Activated CD4-positive, alpha-beta T cell treated with anti-CD3 and anti-CD28 coated beads, Interleukin-2, Interleukin-6, amounts not matched to agents 100 ng/mL and 50 ng/mL, durations not matched to agents 16 hours and 8 hours (primary cell): Measurements from ENCODE around the gene ZBTB20.

Experiments
- DNase-seq: peaks from one replicate; pipeline ENCODE4 v3.0.0-alpha.2; 2020

Gene ZBTB20

DNA sequence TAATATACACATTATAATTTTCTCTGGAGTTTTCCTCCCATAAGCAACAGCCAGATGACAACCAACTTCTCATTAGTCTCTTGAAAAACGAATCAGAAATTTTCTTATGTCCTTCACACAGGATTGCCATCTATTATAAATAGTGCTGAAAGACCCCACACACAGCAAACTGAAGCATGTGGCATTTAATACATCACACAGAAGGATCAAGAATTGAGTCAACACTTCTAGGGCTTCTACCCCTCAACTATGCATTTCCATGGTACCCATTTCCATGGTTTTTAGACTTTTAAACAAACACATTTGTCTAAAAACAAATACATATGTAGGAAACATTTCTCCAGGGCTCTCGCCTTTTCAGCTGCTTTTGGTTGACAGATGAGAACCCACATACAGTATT, 282.1 kb downstream of the ZBTB20 start:
- DNase-seq, result no peak

GRCh38 chr3:114863848-114864247, 283.2 kb downstream of the ZBTB20 start:
- no peak for DNase-seq

GRCh38 chr3:114861666-114862065, 285.4 kb downstream of the ZBTB20 start:
- no peak for DNase-seq

DNA sequence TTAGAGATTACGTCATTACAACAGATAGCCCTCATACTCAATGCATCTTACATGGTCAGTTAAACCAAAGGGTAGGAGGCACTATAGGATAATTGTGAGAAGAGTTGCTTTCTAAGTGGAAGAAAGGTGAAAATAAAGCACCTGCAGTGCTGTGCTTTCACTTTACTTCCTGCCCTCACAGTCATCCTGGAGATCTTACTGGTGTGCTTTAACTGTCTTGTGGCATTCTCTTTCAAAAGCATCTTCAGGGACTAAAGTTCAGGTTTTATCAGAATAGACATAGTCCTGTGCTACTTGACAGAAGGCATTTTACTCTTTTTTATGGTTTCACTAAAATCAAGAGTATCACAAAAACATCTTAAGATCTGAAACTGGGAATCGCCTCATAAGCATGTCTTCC, 286.6 kb downstream of the ZBTB20 start:
- DNase-seq, result no peak

DNA sequence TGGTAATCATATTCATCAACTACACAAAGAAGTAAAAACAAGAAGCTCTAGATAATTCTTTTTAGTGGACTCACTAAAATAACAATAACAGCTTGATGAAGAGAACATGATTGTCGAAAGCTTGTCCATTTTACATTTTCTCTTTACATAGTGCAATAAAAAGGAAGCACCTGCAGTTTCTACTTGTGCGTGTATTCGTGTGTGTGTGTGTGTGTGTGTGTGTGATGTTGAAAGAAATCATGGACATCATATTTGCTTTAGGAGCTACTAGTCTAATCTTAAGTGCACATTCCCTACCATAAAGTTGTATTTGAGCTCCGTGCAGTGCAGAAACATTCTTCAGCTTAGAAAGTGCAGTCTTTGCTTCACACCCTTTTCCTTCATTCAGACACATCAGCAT, 288.8 kb downstream of the ZBTB20 start:
- DNase-seq, result no peak

DNA sequence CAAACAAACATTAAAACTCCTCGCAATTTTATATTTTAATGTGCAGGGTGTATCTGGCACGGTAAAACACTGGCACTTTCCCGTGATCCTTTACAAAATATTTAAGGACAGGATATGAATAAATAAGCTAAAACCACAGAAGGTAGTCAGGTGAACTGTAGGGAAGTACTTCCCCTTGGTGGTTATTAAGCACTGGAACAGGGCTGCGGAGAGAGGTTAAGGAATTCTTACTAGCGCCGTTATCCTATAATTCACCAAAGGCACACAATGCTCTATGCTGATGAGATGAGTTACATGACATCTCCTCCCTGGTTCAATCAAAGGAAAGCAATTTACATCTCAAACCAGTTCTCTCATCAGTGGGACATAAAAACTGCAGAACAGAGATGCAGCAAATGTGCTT, 289.8 kb downstream of the ZBTB20 start:
- DNase-seq, result no peak

GRCh38 chr3:114856835-114857234, 290.3 kb downstream of the ZBTB20 start:
- no peak for DNase-seq

- DNase-seq, result no peak
These were observed 291.2 kb downstream of the ZBTB20 start for GRCh38 chr3:114855839-114856238.

DNA sequence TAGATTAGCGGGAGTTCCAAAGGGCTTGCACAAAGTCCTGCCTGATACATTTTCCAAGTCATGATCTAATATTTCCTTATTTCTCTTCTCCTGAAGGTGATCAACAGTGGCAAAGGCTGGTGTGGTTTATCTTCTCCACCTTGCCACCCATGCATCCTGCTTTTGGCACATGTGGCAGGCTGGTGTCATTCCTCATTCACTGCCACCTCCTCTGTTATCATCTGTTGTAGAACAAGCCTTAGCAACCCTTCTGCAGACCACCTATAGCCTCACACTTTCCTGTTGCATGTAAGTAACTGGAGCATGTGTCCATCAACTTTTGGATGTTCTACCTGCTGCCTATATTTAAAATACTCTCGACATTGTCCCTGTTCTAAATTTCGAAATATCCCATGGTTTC, 294.1 kb downstream of the ZBTB20 start:
- DNase-seq, result no peak

GRCh38 chr3:114850898-114851297, 296.2 kb downstream of the ZBTB20 start:
- no peak for DNase-seq

GRCh38 chr3:114848643-114849350, 298.3 kb downstream of the ZBTB20 start:
- no peak for DNase-seq

GRCh38 chr3:114848082-114848481, 299.0 kb downstream of the ZBTB20 start:
- no peak for DNase-seq

DNA sequence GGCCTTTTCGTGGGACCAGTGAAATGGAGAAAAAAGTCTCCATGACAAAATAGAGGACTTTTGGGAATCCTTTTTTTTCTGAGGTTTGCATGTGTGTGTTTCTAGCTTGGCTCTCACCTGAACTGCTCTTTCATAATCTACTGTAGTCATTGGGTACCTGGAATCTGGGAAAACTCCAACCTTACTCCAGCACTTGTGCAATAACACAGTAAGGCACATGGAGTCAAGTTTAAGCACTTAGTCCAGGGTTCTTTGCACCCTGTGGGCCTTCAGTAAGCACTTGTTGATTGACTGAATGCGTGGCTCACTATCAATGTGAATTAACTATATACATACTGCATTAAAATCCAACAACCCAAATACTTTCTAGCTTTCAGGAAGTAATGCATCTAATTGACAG, 299.5 kb downstream of the ZBTB20 start:
- no peak for DNase-seq

DNA sequence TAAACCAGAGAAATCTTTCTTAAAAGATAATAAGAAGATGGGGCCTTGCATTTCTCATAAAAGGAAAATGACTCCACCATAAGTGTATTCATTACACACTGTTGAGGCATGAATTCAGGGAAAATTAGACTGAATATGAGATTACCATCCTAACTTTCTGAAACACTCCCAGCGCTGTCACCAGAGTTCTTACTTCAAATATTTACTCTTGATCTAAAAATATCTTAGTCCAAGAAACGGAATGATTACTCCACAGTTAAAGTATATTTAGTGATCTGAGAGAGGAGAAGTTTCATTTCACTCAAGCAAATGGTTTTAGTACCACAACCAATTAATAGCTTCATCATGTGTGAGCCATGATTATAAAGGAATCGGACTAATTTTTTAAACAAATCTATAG, 300.3 kb downstream of the ZBTB20 start:
- DNase-seq, result no peak

- no peak for DNase-seq
These were observed 300.8 kb downstream of the ZBTB20 start for GRCh38 chr3:114846252-114846651.

DNA sequence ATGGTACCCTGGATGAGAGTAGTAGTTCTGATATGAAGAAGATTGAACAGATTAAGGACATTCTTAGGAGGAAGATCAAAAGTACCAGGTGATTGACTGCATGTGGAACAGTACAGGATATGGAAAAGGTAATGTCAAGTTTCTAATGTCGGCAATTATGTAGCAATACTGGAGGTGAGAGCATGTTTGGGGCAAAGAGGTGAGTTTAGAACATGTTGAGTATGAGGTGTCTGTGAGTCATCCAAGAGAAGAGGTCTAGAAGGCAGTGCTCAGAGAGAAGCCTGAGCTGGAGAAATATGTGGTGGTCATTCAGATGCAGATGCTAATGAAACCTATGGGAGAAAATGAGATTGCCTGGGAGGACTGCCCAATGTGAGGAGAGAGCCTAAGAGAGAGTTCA, 305.6 kb downstream of the ZBTB20 start:
- DNase-seq, result no peak

DNA sequence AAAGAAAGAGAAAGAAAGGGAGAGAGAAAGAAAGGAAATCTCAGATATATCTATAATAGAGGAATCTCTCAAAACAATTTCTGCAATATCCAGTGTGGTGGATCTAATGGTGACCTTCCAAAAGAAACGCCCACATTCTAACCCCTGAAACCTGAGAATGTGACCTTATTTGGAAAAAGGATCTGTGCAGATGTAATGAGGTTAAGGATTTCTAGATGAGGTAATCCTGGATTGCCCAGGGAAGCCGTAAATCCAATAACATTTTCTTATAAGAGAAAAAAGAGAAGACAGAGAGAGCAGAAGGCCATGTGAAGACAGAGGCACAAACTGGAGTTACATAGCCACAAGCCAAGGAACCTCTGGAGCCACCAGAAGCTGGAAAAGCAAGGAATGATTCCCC, 307.6 kb downstream of the ZBTB20 start:
- no peak for DNase-seq

DNA sequence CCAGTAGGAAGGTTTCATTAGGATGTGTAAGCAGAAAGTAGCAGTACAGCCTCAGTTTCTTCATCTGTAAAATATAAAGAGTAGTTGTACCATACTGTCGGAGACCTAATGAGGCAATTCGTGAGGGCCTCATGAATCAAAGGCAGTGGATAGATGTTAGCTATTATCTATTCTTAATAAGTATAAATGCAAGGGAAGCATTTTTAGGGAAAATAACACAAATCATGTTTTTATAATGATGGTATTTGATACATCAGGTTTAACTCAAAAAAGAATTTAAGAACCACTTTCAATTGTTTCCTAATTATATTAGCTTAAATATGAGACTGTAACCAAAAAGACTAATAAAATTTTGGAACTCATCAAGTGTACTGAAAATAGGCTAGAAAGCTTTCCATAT, 309.1 kb downstream of the ZBTB20 start:
- DNase-seq, result no peak

DNA sequence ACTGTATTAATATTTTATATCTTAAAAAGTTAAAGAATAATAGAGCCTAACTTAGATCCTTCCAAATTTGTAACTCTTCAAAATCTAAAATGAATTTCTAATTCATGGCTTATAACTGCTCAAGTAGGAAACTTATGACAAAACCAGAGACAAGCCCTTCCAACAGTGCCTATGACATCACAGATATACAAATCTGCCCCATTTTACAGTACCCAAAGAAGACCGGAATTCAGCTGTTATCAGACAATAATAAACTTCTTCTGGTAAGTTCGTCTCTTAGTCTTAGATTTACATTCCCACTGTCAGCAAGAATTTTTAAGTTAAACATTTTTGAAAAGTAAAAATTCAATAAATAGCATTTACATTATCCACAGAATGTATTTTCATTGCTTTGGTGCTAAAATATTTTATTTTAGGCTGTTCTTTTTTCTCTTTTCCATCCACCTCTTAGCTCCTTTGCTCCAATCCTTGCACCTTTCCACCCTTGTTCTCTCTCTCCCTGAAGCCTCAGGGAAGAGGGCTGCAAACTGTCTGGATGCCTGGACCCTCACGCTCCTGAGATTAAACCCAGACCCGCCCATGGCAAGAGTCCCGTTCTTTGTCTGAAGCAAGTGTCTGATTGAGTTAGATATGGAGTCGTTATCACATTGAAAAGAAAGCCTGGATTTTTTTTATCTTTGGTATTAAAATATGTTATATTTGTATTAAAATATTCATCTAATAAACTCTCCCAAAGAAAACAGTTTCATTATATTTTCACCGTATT, 312.7 kb downstream of the ZBTB20 start:
- no peak for DNase-seq

GRCh38 chr3:114831861-114832260, 315.2 kb downstream of the ZBTB20 start:
- no peak for DNase-seq

GRCh38 chr3:114830652-114831051, 316.4 kb downstream of the ZBTB20 start:
- DNase-seq, result no peak

- DNase-seq, result no peak
These were observed 317.3 kb downstream of the ZBTB20 start for GRCh38 chr3:114829783-114830182.

GRCh38 chr3:114827495-114827894, 319.6 kb downstream of the ZBTB20 start:
- peak; percentile 41 for DNase-seq

GRCh38 chr3:114824014-114824413, 323.1 kb downstream of the ZBTB20 start:
- no peak for DNase-seq

GRCh38 chr3:114823061-114823460, 324.0 kb downstream of the ZBTB20 start:
- no peak for DNase-seq
